ENCODE measurements around the gene MYB.
"Not testable (repeated sequence)": the region's sequence is repeated elsewhere in the genome, so short reads cannot be mapped to it uniquely, and the experiment has no call there.

Gene MYB

GRCh38 chr6:135225911-135226310 lies 44.8 kb downstream of the MYB start:
- no peak for DNase-seq

GRCh38 chr6:135226537-135226936 lies 45.4 kb downstream of the MYB start:
- no peak for DNase-seq

- no peak for DNase-seq
Measured at GRCh38 chr6:135227349-135227748, 46.2 kb downstream of the MYB start.

- DNase-seq: no peak
Measured at GRCh38 chr6:135227758-135228157, 46.6 kb downstream of the MYB start.

- no peak for DNase-seq
Measured at GRCh38 chr6:135228486-135228885, 47.4 kb downstream of the MYB start.

- no peak for DNase-seq
Measured at GRCh38 chr6:135229996-135230395, 48.9 kb downstream of the MYB start.

- no peak for DNase-seq
Measured at GRCh38 chr6:135230711-135231468, 49.8 kb downstream of the MYB start.

GRCh38 chr6:135231469-135231844 lies 50.3 kb downstream of the MYB start:
- DNase-seq: no peak

GRCh38 chr6:135233686-135234491 lies 52.8 kb downstream of the MYB start:
- no peak for DNase-seq

GRCh38 chr6:135234492-135234780 lies 53.3 kb downstream of the MYB start:
- DNase-seq: no peak

- DNase-seq: no peak
Measured at GRCh38 chr6:135235716-135236115, 54.6 kb downstream of the MYB start.

- DNase-seq: no peak
Measured at GRCh38 chr6:135236319-135236718, 55.2 kb downstream of the MYB start.

- DNase-seq: no peak
Measured at GRCh38 chr6:135236732-135237131, 55.6 kb downstream of the MYB start.

GRCh38 chr6:135240711-135241110 lies 59.6 kb downstream of the MYB start:
- DNase-seq: no peak

GRCh38 chr6:135243871-135244796 lies 63.0 kb downstream of the MYB start:
- DNase-seq: no peak

- no peak for DNase-seq
Measured at GRCh38 chr6:135244805-135245204, 63.7 kb downstream of the MYB start.

GRCh38 chr6:135246412-135247012 lies 65.4 kb downstream of the MYB start:
- DNase-seq: not testable (repeated sequence)

GRCh38 chr6:135250234-135250633 lies 69.1 kb downstream of the MYB start:
- no peak for DNase-seq

GRCh38 chr6:135250751-135251497 lies 69.8 kb downstream of the MYB start:
- no peak for DNase-seq

GRCh38 chr6:135251498-135252441 lies 70.7 kb downstream of the MYB start:
- DNase-seq: no peak

GRCh38 chr6:135254471-135254870 lies 73.4 kb downstream of the MYB start:
- no peak for DNase-seq
